ENCODE data around the gene BCAT1.
"Not testable (repeated sequence)": the region's sequence is repeated elsewhere in the genome, so short reads cannot be mapped to it uniquely, and the experiment has no call there.

- TF ChIP-seq EZH2 (IDR thresholded peaks at IDR 0.05; ENCODE audit: insufficient read depth, poor library complexity, severe bottlenecking); EZH2phosphoT487 (IDR thresholded peaks at IDR 0.05; ENCODE audit: insufficient read depth, low read depth): not testable (repeated sequence)
Observed at GRCh38 chr12:24939551-24939950, 9.3 kb downstream of the BCAT1 start.

Measured in GM23248 (cell line).